ENCODE data around the gene PALLD. TPM values are rescaled to one million over a fixed set of nuclear protein-coding genes. Genes with fewer than 3 reads are reported as not detected.

Gene PALLD
- total RNA-seq, 1 experiment from 2014 or later = 18.3 TPM

- H3T11ph ChIP-seq (ENCODE audit: low read length) = no peak overlapping the region
- H3K4me3 Mint-ChIP-seq = no peak overlapping the region
- H3K56ac ChIP-seq (ENCODE audit: insufficient read length, low read depth, low read length) = no peak overlapping the region
- H2AFZ ChIP-seq (ENCODE audit: low read length) = no peak overlapping the region
- H4K91ac ChIP-seq (ENCODE audit: insufficient read length, low read depth, low read length) = no peak overlapping the region
- no peak overlapping the region for H2BK12ac ChIP-seq (ENCODE audit: insufficient read length, low read depth, low read length)
- TF ChIP-seq CTCF (conservative IDR thresholded peaks at IDR 0.05) = no peak
- no peak overlapping the region for H3K4ac ChIP-seq (ENCODE audit: low read depth, low read length)
- no peaks in the 10 kb centered on the region for H3K79me2 ChIP-seq (ENCODE audit: insufficient read depth, low read length)
- no peak overlapping the region for H3K9ac ChIP-seq (ENCODE audit: extremely low read depth, insufficient read length, low read length)
- peaks cover 0 to 3% of the 10 kb centered on the region in 2 experiments; a peak in 1 of 4 replicates for H3K4me1 Mint-ChIP-seq
- peaks cover 0 to 7% (median 2%) of the 10 kb centered on the region in 3 experiments; a peak in 5 of 7 replicates for H3K36me3 Mint-ChIP-seq (ENCODE audit: insufficient read depth in 1 of 3, low read depth in 3 of 3)
- H2BK5ac ChIP-seq (ENCODE audit: insufficient read length, low read length) = no peak overlapping the region
- no peaks in the 10 kb centered on the region for H3K9me3 ChIP-seq (ENCODE audit: control insufficient read depth, low read depth, low read length)
- no peak overlapping the region for H3K27ac ChIP-seq (ENCODE audit: insufficient read length, low read depth, low read length)
- H3K27ac Mint-ChIP-seq = no peak overlapping the region; a peak in 1 of 7 replicates
- H3K4me2 ChIP-seq (ENCODE audit: insufficient read depth, insufficient read length, low read length) = no peak overlapping the region
- no peaks in the 10 kb centered on the region for H3K27me3 ChIP-seq (ENCODE audit: insufficient read depth, low read length)
- H4K8ac ChIP-seq (replicated peaks; ENCODE audit: insufficient read length, low read depth, low read length) = no peak overlapping the region
- H4K20me1 ChIP-seq (ENCODE audit: control insufficient read depth, insufficient read depth, insufficient read length) = no peaks in the 10 kb centered on the region
- DNase-seq = no peak
- H4K5ac ChIP-seq (ENCODE audit: insufficient read length, low read depth, low read length) = no peak overlapping the region
- no peak overlapping the region for H2AK5ac ChIP-seq (ENCODE audit: insufficient read length, low read length)
- no peak overlapping the region for H2BK15ac ChIP-seq (ENCODE audit: low read depth, low read length)
- no peaks in the 10 kb centered on the region for H3K23me2 ChIP-seq (ENCODE audit: insufficient read length, low read depth, low read length, poor library complexity, severe bottlenecking)
- H3K18ac ChIP-seq (ENCODE audit: insufficient read length, low read depth, low read length) = no peak overlapping the region
- no peaks in the 10 kb centered on the region for H3K27me3 Mint-ChIP-seq (ENCODE audit: low read depth)
- no peak overlapping the region for H3K23ac ChIP-seq (ENCODE audit: insufficient read length, low read depth, low read length)
- H3K4me1 ChIP-seq (ENCODE audit: insufficient read depth, low read length) = no peaks in the 10 kb centered on the region
- no peak overlapping the region for H3K14ac ChIP-seq (ENCODE audit: insufficient read depth, low read length)
- no peak overlapping the region for H2BK120ac ChIP-seq (ENCODE audit: low read depth, low read length, poor library complexity, severe bottlenecking)
- no CpG with 5 or more reads among the region's 3 CpGs for WGBS (ENCODE audit: extremely low coverage, insufficient read length, low lambda C conversion rate)
- no peaks in the 10 kb centered on the region for H3K9me3 Mint-ChIP-seq
- no peaks in the 10 kb centered on the region for H3K79me1 ChIP-seq (ENCODE audit: insufficient read depth, low read depth, low read length, poor library complexity, severe bottlenecking)
- H2BK20ac ChIP-seq (ENCODE audit: low read depth, low read length, poor library complexity, severe bottlenecking) = no peak overlapping the region
Observed at GRCh38 chr4:168908851-168909273, 412.0 kb downstream of the PALLD start.

Measured in H9 (cell line).